Upper lobe of left lung (tissue), 4 donors: Measurements from ENCODE around the gene MYO9B.

Experiments used
- CTCF ChIP-seq, 6 experiments: fragments of 450-650 bp in 4 of 6; fragments of 200-600 bp in 2 of 6; sonication (generic) in 2 of 6; IDR thresholded peaks; one replicate each; pipeline ENCODE4 v1.5.1; 2016 to 2019; ENCODE audit warnings: antibody characterized with exemption in 6 of 6
- POLR2A ChIP-seq, 4 donors: fragments of 450-650 bp; IDR thresholded peaks; one replicate each; pipeline ENCODE4 v1.5.1; 2016 to 2017; ENCODE audit warnings: antibody characterized with exemption in 4 of 4, mild to moderate bottlenecking in 2 of 4

GRCh38 chr19:17103177-17103576 is 27.6 kb downstream of the MYO9B start:
- peak in 4 of 6 experiments; percentile 32 to 67 (median 51) for TF ChIP-seq CTCF (IDR thresholded peaks at IDR 0.05)
- no peak for TF ChIP-seq POLR2A (IDR thresholded peaks at IDR 0.05)
